Smooth muscle cell (in vitro differentiated cells): ENCODE data around the gene CEBPG. TPM values are rescaled to one million over a fixed set of nuclear protein-coding genes. Genes with fewer than 3 reads are reported as not detected.

Source experiments
- DNase-seq: peaks from one replicate; lab custom pipeline; 2025; ENCODE audit not compliant: unreplicated experiment; lab: John Stamatoyannopoulos, UW
- H2AFZ ChIP-seq: fragments of 200-600 bp; sonication (generic); 2 replicates; pipeline ENCODE4 v1.6.0; 2016; ENCODE audit warnings: antibody characterized with exemption, low read depth, mild to moderate bottlenecking
- H3F3A ChIP-seq: fragments of 200-600 bp; sonication (generic); 2 replicates; pipeline ENCODE4 v1.6.0; 2017; ENCODE audit warnings: antibody characterized with exemption, low read depth
- H3K27ac ChIP-seq: fragments of 200-600 bp; sonication (generic); 2 replicates; pipeline ENCODE4 v1.5.1; 2016; ENCODE audit warnings: low read depth, mild to moderate bottlenecking
- H3K27me3 ChIP-seq: fragments of 200-600 bp; sonication (generic); 2 replicates; pipeline ENCODE4 v1.6.1; 2016; ENCODE audit warnings: low read depth, mild to moderate bottlenecking
- H3K36me3 ChIP-seq: fragments of 200-600 bp; sonication (generic); 2 replicates; pipeline ENCODE4 v1.5.1; 2016; ENCODE audit warnings: low read depth
- H3K4me1 ChIP-seq: fragments of 200-600 bp; sonication (generic); 2 replicates; pipeline ENCODE4 v1.5.1; 2016; ENCODE audit warnings: low read depth
- H3K4me2 ChIP-seq: fragments of 200-600 bp; sonication (generic); 2 replicates; pipeline ENCODE4 v1.6.0; 2016; ENCODE audit warnings: mild to moderate bottlenecking
- H3K4me3 ChIP-seq: fragments of 200-600 bp; sonication (generic); 2 replicates; pipeline ENCODE4 v1.5.1; 2016; ENCODE audit warnings: mild to moderate bottlenecking
- H3K79me2 ChIP-seq: fragments of 200-600 bp; sonication (generic); 2 replicates; pipeline ENCODE4 v1.6.0; 2016; ENCODE audit warnings: low read depth, mild to moderate bottlenecking
- H3K9ac ChIP-seq: fragments of 200-600 bp; sonication (generic); 2 replicates; pipeline ENCODE4 v1.6.0; 2016; ENCODE audit warnings: low read depth
- H3K9me3 ChIP-seq: fragments of 200-600 bp; sonication (generic); replicated peaks from 2 replicates; pipeline ENCODE4 v1.5.1; 2016; ENCODE audit warnings: low read depth
- H4K20me1 ChIP-seq: fragments of 200-600 bp; sonication (generic); 2 replicates; pipeline ENCODE4 v1.6.0; 2016; ENCODE audit warnings: low read depth
- WGBS: methylation state at CpG from one replicate; pipeline ENCODE4 v1.1.7; 2016; ENCODE audit warnings: low lambda C conversion rate; 5-methylcytosine and 5-hydroxymethylcytosine counted together
- polyA plus RNA-seq: library from polyadenylated mRNA; unstranded; fragments of >200 nt; fragmentation: Nextera tagmentation; extraction: Ambion mirVana; gene quantifications from 2 replicates; pipeline ENCODE4 v1.2.1, GENCODE V29; 2016
- total RNA-seq: library from RNA; depleted of rRNA; stranded (reverse); fragments of >200 nt; gene quantifications from 2 replicates; pipeline ENCODE4 v1.2.3, GENCODE V29; 2014
- TF ChIP-seq, protein P1 (sequence below): fragments of 200-600 bp; sonication (generic); IDR thresholded peaks from 2 replicates; pipeline ENCODE4 v1.5.1; 2017; ENCODE audit warnings: borderline replicate concordance, mild to moderate bottlenecking, antibody characterized with exemption; ENCODE audit not compliant: insufficient read depth, poor library complexity, severe bottlenecking

CEBPG gene
- total and polyA plus RNA-seq, 2 experiments from 2014 or later = 15.3 to 27.8 TPM

GRCh38 chr19:33396701-33397535, 23.4 kb downstream of the CEBPG start:
- 86% methylated on average over 30 of the region's 30 CpGs for WGBS
- H3K4me2 ChIP-seq = no peak overlapping the region

DNA sequence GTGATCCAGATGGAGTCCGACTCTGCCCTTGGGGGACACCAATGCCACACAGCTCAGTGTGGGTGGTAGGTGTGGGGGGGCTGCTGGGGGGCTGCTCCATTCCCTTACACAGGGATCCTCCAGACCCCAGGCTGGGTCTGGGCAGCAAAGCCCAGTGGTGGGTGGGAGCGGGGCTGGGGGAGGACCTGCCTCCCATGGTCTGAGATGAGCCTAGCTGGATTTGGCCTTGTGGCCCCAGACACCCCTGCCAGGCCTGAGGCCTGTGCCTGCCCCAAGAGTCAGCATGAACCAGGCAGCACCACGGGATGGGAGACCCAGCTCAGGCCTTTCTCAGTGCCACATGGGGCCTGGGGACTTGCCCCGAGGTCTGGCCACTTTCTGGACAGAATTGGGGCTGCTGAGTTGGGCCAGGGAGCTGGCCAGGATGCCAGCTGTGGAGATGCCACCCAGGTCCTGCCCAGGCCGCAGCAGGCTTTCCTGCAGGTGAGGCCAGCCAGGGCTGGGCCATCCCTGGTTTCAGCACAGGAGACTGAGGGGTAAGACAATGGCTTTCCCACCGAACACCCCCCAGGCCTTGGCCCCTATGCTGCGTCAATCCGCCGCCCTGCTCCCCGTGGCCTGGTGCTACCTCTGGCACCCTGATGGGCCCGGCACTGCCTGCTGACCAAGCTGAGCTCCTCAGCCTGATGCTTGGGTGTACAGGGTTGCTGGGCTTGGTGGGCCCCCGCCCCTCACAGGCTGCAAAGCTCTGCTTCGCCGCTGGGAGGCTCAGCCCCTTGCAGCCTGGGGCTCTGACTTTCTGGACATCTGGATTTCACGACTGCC, 24.2 kb downstream of the CEBPG start:
- H2AFZ ChIP-seq = no peak overlapping the region
- no peaks in the 10 kb centered on the region for H3K9me3 ChIP-seq
- H3K27me3 ChIP-seq = no peaks in the 10 kb centered on the region
- H3K36me3 ChIP-seq = no peaks in the 10 kb centered on the region
- TF ChIP-seq, protein P1, sequence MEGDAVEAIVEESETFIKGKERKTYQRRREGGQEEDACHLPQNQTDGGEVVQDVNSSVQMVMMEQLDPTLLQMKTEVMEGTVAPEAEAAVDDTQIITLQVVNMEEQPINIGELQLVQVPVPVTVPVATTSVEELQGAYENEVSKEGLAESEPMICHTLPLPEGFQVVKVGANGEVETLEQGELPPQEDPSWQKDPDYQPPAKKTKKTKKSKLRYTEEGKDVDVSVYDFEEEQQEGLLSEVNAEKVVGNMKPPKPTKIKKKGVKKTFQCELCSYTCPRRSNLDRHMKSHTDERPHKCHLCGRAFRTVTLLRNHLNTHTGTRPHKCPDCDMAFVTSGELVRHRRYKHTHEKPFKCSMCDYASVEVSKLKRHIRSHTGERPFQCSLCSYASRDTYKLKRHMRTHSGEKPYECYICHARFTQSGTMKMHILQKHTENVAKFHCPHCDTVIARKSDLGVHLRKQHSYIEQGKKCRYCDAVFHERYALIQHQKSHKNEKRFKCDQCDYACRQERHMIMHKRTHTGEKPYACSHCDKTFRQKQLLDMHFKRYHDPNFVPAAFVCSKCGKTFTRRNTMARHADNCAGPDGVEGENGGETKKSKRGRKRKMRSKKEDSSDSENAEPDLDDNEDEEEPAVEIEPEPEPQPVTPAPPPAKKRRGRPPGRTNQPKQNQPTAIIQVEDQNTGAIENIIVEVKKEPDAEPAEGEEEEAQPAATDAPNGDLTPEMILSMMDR = peak; percentile 29
- no peak overlapping the region for H3K4me2 ChIP-seq
- no peaks in the 10 kb centered on the region for H3K4me1 ChIP-seq
- peaks cover 31% of the 10 kb centered on the region for H4K20me1 ChIP-seq
- 75% methylated on average over 14 of the region's 15 CpGs for WGBS
- no peak overlapping the region for H3K9ac ChIP-seq
- H3F3A ChIP-seq = no peaks in the 10 kb centered on the region
- H3K79me2 ChIP-seq = no peaks in the 10 kb centered on the region
- H3K27ac ChIP-seq = no peak overlapping the region
- DNase-seq = no peak
- no peak overlapping the region for H3K4me3 ChIP-seq

More at GRCh38 chr19:33396701-33397535, 23.4 kb downstream of the CEBPG start:
- no peak overlapping the region for H3K4me3 ChIP-seq
- H3K4me1 ChIP-seq = no peaks in the 10 kb centered on the region
- H3K27ac ChIP-seq = no peak overlapping the region
- H3K36me3 ChIP-seq = no peaks in the 10 kb centered on the region
- H4K20me1 ChIP-seq = peaks cover 40% of the 10 kb centered on the region
- H3K9ac ChIP-seq = no peak overlapping the region
- TF ChIP-seq, protein P1 = no peak
- H2AFZ ChIP-seq = no peak overlapping the region
- no peaks in the 10 kb centered on the region for H3K79me2 ChIP-seq
- no peaks in the 10 kb centered on the region for H3K27me3 ChIP-seq
- no peaks in the 10 kb centered on the region for H3K9me3 ChIP-seq
- no peak for DNase-seq
- no peaks in the 10 kb centered on the region for H3F3A ChIP-seq

- 92% methylated on average over 19 of the region's 19 CpGs for WGBS
- H3K27me3 ChIP-seq = no peaks in the 10 kb centered on the region
- no peaks in the 10 kb centered on the region for H3K36me3 ChIP-seq
- no peak overlapping the region for H3K27ac ChIP-seq
- no peaks in the 10 kb centered on the region for H3K79me2 ChIP-seq
- no peak overlapping the region for H3K9ac ChIP-seq
- H3K4me2 ChIP-seq = no peak overlapping the region
- no peaks in the 10 kb centered on the region for H3F3A ChIP-seq
- no peak overlapping the region for H3K4me3 ChIP-seq
- peaks cover 24% of the 10 kb centered on the region for H4K20me1 ChIP-seq
- H2AFZ ChIP-seq = no peak overlapping the region
- TF ChIP-seq, protein P1 = no peak
- H3K9me3 ChIP-seq = no peaks in the 10 kb centered on the region
- DNase-seq = no peak
- H3K4me1 ChIP-seq = no peaks in the 10 kb centered on the region
Observed at GRCh38 chr19:33398361-33399060, 25.0 kb downstream of the CEBPG start.
